ENCODE results near the gene ERVV-1.

Gene ERVV-1

DNA sequence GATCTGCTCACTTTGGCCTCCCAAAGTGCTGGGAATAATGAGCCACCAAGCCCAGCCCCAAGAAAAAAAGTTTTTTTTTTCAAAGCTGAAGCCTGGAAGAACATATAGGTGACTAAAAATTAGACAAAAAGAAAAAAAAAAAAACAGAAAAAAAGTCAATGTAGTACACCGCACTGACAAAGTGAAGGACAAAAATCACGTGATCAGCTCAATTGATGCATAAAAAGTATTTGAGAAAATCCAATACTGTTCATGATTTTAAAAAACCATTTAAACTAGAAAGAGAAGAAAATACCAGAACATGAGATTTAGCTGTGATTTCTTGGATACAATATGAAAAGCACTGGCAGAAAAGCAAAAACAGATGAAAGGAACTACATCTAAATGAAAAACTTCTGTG is 20.3 kb downstream of the ERVV-1 start:
- DNase-seq = no peak

DNA sequence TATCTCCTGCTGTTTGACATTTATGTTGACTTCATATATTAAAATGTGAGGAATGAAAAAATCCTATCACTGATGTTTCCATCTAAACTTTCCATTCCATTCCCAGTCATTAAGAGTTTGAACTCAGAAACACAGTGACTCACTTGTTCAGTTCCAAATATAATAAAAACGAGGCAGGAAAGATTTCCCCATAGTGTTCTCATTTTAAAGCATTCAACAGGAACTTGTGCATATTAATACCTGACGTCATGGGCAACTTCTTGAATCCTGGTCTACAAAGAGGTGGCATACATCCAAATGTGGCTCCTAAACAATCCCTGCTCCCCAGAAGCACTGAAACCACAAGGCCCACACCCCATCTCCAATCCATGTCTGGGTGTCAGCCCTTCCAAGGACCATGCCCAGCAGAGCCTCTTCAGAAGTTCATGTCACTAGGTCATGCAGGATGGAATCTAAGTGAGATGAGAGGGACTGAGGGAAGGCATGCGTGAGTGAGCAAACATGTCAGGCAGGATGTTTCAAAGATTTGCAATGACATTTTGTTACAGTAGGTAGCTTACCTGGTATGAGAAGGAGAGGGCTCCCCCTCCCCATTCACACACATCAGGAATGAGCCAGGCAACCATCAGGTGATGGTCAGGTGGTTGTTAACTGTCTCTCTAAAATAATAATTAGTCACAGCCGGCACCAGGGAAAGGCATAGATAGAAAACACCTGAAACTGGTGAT is 21.4 kb downstream of the ERVV-1 start:
- no peak for DNase-seq

DNA sequence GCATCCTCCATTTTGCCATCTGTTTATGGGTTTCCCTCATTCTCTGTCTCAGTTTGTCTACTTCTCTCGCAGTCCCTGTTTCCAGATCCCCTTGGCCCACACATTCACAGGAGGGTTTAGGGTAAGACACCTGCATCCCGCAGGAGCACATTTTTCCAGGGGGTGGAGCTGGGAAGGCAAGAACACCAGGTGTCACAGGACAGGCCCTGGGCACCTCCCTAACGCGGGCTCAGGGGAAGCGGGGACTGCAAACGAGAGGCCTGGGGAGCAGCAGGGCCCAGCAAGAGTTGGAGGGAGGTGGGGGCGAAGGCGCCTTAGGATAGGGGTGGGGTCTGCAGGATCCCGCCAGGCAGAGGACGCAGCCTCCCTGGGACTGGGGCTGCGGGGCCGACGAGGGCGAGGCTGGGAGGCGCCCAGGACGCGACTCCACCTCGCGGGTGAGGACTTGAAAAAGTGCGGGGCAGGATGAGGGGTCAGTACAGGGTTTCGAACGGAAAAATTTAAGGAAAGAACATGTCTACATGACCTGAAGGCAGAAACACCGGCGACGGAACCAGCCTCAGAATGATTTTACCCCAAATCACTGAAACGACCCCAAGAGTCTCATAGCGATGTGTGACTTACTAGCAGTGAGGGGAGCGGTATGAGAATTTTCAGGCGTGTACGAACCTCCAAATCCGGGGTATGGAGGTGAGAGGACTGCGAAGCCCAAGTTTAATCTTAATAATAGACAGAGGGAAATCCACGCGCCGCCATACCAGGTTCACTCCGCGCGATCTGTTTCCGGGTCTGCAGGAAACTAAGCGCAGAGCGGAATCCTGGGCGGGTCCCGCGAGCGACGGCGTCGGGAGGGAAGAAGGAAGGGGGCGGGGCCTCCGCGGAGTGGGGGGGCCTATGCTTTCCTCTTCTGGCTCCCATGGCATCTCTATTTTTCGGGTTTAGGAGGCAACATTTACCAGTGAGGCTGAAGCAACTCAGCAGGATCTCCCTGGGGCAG is 23.7 kb downstream of the ERVV-1 start:
- no peak for DNase-seq

DNA sequence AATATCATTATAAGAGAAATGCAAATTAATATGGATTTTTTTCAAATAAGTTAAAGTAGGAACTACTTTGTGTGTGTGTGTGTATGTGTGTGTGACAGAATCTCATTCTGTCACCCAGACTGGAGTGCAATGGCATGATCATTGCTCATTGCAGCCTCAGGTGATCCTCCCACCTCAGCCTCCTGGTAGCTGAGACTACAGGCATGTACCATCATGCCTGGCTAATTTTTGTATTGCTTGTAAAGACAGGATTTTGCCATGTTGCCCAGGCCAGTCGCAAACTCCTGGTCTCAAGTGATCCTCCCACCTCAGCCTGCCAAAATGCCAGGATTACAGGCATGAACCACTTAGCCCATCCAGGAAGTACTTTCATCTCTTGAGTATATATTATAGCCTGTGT is 27.6 kb downstream of the ERVV-1 start:
- DNase-seq = no peak

DNA sequence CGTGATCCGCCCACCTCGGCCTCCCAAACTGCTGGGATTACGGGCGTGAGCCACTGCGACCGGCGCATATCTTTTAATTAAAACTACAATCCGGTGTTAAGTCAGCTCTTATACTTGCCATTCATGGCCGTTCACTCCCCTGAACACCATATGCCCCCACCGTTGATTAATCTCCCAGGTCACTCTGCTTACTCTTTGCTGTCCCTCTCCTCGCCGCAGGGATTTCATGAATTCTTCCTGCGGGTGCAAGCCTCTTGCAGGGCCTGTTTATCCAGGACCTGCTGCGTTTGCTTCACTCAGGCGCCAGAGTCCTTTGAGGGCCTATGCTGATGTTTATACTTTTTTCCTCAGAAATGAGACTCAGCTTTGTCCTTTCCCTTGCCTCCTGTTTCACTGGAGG is 31.8 kb downstream of the ERVV-1 start:
- DNase-seq = no peak

DNA sequence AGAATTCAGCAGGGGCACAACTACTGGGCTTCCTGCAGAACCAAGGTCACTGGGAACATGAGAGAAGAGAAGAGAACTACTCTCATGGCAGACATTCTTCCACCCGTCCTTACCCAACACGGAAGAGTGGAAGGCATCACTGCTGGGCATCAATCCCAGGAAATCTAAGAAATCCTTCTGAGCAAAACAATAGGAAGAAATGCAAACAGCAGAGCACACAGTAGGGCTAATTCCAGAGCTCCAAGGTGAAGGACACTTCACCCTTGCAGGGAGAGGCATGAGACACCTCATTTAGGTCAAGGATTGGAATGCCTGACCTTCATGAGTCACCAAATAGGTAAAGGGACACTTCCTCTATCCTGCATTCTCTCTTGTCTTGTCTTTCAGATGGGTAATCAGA is 33.7 kb downstream of the ERVV-1 start:
- DNase-seq = no peak

DNA sequence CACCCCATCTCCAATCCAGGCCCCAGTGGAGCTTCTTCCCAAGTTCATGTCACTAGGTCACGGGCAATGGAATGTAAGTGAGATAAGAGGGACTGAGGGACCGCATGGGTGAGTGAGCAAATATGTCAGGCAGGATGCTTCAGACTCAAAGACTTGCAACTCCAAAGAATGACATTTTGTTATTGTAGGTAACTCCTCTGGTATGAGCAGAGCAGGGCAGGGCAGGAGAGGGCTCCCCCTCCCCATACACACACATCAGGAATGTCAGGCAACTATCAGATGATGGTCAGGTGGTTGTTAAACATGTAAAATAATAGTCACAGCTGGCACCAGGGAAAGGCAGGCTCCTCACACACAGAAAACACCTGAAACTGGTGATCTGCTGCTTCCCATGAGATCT is 41.4 kb downstream of the ERVV-1 start:
- no peak for DNase-seq

DNA sequence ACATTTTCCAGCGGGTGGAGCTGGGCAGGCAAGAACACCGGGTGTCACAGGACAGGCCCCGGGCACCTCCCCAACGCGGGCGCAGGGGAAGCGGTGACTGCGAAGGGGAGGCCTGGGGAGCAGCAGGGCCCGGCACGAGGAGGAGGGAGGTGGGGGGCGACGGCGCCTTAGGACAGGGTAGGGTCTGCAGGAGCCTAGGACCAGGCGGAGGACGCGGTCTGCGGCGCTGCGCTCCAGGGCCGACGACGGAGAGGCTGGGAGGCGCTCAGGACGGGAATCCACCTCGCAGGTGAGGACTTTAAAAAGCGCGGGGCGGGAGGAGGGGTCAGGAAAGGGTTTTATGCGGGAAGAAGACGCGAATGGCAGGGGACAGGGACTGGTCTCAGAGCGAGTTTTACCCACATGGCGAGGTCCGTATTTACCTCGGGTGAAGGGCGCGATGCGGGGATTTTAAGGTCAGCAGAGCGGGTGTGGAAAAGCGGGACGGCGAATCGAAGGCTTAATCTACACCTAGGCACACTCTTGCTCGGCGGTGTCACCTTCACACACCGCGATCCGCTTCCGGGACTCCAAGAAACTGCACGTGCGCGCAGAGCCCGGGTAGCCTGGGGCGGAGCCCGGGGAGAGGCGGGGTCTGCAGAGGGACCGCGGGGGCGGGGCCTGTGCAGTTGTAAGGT is 44.3 kb downstream of the ERVV-1 start:
- DNase-seq = no peak
